Measurements from ENCODE around the gene CCHCR1.
A peak's percentile ranks its signal among the peaks of the same experiment; 100 is the strongest.
"Not testable (repeated sequence)": the region's sequence is repeated elsewhere in the genome, so short reads cannot be mapped to it uniquely, and the experiment has no call there.

The CCHCR1 gene, protein sequence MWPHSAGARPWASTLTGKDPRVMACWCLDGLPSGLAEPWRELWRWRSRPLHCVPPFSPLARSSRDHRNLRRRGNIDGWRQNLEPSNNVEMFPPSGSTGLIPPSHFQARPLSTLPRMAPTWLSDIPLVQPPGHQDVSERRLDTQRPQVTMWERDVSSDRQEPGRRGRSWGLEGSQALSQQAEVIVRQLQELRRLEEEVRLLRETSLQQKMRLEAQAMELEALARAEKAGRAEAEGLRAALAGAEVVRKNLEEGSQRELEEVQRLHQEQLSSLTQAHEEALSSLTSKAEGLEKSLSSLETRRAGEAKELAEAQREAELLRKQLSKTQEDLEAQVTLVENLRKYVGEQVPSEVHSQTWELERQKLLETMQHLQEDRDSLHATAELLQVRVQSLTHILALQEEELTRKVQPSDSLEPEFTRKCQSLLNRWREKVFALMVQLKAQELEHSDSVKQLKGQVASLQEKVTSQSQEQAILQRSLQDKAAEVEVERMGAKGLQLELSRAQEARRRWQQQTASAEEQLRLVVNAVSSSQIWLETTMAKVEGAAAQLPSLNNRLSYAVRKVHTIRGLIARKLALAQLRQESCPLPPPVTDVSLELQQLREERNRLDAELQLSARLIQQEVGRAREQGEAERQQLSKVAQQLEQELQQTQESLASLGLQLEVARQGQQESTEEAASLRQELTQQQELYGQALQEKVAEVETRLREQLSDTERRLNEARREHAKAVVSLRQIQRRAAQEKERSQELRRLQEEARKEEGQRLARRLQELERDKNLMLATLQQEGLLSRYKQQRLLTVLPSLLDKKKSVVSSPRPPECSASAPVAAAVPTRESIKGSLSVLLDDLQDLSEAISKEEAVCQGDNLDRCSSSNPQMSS

DNA sequence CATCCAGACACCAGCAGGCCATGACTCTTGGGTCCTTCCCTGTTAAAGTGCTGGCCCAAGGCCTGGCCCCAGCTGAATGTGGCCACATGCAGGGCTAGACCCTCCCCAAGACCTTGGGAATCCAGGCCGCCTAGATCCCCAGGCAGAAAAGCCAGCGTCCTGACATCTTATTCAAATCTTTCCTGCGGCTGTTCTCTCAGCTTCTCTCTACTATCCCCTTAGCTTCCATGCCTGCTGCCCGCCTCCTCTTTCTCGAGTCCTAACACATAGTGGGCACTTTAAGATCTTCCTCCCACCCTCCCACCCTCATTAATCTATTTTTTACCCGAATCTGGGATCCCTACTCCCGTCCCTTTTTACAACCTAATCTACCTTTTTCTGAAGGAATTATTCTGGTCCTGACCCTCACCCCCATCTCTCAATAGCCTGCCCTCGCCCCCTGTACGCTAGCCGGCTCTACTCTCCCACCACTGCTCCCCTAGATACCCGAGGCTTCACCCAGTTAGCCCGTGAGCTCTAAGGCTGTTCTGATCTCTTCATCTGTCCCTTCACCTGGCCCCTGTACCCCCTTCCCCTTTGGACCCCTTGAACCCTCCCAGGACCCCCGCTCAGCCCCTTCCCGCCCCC, at the start of gene CCHCR1:
CCHCR1 (minus strand) TSS at position 290 of the 627 bp plus-strand sequence; CDS start at position 88, 202 bp downstream.
- peak; percentile 42 for DNase-seq (ENCODE audit: low read depth, low spot score)

DNA sequence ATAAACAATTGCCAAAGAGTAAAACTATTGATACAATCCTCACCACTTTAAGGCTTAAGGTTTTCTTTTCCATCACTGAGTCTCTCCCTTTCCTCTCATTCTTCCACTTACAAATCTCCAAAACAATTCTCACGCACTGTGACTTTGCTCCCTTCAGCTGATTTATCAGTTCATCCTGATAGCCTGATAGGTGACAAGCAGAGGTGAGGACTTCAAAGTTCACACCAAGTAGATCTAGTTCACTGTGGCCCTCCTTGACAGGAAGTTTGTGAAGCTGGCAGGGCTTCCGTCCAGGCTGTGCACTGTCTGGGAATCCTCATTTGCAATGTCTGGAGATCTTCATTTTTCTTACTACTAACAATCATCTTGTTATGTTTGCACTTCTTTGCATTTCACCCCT, 48.0 kb upstream of the CCHCR1 start:
- DNase-seq (ENCODE audit: low read depth, low spot score), result no peak

DNA sequence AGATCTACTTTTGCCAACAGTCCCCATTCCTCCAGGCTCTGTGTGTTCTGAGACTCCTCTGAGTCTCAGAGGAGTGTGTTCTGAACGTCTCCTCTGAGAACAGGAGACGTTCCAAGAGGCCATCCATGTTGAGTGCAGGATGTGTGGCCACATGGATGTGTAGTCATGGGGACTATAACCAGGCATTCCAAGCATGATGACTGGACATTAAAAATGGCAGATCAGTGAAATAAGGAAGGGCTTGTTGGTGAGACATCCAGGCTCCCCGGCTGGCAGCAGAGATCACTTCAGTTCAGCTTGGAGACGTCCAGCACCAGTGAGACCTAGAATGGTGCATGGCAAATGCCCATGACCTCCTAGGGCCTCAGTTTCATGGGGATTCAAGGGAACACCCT, 47.1 kb upstream of the CCHCR1 start:
- no peak for DNase-seq (ENCODE audit: low read depth, low spot score)

DNA sequence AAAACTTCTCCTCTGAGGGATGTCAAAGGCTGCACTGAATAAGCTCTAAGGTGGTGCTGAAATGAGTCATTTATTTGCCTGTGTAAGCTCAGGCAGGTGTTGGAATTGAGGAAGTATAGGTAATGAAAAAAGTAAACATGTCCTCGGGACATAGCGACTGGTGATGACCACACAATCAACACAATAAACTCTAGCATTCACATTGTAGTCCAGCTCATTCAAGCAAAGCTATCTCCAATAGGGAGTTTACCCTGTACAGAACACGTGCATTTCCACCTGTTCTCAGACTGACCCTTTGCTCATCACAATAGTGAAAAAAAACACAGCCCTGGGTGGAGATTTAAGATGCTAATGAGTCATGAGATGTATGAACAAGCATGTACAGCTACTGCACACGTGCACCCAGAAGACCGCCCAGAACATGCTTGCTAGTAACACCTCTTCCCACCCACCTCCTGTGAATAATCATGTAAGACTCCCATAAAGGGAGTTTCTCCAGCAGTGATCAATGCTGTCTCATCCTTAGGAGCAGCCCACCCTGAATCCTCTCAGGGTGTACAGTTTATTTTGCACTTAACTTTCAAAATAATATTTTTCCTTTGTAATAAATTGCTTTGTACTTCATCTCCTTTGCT, 45.9 kb upstream of the CCHCR1 start:
- no peak for DNase-seq (ENCODE audit: low read depth, low spot score)

DNA sequence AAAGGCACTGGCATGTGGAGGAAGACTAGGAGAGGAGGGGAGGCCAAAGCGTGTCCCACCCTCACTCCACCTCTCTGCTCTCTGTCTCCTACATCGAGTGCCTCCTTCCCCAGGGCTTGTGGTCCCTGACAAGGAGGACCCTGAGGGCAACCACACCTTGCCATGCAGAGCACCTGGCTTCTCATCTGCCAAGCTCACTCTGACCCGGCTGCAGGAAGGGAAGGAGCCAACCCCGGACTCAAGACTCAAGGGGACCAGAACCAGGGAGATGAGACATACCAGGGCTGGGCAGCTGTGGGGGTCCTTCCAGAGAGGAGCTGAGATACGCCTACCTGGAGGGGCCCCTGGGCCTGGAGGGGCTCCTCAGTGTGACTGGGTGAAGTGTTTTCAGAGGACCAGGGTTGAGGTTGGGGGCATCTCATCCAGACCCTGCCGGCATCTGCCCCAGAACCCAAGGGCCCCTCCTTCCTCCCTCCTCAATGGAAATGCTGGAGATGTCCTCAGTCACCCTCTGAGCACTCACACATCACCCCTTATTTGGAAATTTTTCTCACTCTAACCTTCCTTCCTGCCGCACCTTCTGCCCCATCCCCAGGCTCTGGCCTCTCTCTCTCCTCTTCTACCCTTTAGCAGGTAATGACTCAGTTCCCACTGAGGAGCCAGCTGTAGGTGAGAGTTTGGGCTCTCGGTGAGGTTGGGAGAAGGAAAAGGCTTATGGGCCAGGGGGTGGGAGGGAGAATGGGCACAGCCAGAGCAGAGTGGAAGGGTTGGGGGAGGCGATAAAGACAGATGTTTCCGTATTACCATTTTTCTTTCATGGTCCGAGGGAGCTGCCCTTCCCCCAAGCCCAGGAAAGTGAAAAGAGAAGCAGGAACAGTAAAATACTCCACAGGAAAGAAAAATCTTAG, 44.9 kb upstream of the CCHCR1 start:
- DNase-seq (ENCODE audit: low read depth, low spot score), result no peak

DNA sequence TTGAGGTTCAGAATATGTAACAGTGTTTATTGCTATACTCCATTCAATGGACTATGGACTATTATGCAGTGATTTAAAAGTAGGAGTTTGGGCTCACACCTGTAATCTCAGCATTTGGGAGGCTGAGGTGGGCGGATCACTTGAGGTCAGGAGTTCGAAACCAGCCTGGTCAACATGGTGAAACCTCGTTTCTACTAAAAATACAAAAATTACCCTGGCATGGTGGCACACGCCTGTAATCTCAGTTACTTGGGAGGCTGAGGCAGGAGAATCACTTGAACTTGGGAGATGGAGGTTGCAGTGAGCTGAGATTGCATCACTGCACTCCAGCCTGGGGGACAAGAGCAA, 41.5 kb upstream of the CCHCR1 start:
- not testable (repeated sequence) for DNase-seq (ENCODE audit: low read depth, low spot score)

DNA sequence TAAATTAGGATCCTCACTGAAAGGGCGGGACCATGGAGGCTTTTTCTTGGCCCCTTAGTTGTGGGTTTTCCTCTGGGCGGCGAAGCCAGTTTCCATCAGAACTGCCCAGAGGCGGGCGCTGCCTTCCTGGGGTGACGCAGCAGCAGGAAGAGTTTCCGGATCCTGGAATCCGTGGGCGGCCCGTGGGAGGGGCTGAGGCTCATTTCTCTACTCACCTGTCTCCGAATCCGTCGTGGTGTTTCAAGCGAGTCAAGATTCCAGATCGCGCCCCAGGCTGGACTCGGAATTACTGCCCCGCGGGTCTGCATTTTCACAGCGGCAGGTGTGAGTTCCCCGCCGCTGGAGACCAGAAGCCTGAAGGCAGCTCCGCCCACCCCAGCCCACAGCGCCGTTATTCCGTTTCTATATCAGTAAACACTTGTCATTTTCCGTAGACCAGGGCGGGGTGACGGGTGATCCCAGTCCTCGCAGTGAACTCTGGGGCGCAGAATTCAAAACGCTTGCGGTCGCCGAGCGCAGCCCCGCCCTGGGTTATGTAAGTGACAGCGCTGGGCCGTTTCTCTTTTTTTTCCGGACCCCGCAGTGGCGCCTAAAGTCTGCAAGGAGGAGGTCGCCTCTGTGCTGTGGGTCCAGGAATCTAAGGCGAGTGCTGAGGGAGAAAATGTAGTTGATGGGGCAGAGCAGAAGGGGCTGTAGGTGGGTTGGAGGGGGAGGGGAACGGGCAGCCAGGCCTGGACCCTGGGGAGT, 40.1 kb upstream of the CCHCR1 start:
- peak; percentile 90 for DNase-seq (ENCODE audit: low read depth, low spot score)

DNA sequence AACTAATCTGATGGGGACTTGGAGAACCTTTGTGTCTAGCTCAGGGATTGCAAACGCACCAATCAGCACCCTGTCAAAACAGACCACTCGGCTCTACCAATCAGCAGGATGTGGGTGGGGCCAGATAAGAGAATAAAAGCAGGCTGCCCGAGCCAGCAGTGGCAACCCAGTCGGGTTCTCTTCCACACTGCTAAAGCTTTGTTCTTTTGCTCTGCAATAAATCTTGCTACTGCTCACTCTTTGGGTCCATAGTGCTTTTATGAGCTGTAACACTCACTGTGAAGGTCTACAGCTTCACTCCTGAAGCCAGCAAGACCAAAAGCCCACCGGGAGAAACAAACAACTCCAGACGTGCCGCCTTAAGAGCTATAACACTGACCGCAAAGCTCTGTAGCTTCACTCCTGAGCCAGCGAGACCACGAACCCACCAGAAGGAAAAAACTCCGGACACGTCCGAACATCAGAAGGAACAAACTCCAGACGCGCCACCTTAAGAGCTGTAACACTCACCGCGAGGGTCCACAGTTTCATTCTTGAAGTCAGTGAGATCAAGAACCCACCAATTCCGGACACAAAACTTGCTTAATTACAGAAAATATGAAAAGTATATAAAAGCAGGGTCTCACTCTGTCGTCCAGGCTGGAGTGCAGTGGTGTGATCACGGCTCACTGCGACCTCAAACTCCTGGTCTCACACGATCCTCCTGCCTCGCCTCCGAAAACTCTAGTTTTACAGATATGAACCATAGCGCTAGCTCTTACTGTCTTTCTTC, 38.8 kb upstream of the CCHCR1 start:
- DNase-seq (ENCODE audit: low read depth, low spot score), result not testable (repeated sequence)

DNA sequence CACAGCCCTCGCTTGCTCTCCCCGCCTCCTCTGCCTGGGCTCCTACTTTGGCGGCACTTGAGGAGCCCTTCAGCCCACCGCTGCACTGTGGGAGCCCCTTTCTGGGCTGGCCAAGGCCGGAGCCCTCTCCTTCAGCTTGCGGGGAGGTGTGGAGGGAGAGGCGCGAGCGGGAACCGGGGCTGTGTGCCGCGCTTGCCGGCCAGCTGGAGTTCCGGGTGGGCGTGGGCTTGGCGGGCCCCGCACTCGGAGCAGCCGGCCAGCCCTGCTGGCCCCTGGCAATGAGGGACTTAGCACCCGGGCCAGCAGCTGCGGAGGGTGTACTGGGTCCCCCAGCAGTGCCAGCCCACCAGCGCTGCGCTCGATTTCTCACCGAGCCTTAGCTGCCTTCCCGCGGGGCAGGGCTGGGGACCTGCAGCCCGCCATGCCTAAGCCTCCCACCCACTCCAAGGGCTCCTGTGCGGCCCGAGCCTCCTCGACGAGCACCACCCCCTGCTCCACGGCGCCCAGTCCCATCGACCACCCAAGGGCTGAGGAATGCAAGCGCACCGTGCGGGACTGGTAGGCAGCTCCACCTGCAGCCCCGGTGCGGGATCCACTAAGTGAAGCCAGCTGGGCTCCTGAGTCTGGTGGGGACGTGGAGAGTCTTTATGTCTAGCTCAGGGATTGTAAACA, 37.8 kb upstream of the CCHCR1 start:
- not testable (repeated sequence) for DNase-seq (ENCODE audit: low read depth, low spot score)

DNA sequence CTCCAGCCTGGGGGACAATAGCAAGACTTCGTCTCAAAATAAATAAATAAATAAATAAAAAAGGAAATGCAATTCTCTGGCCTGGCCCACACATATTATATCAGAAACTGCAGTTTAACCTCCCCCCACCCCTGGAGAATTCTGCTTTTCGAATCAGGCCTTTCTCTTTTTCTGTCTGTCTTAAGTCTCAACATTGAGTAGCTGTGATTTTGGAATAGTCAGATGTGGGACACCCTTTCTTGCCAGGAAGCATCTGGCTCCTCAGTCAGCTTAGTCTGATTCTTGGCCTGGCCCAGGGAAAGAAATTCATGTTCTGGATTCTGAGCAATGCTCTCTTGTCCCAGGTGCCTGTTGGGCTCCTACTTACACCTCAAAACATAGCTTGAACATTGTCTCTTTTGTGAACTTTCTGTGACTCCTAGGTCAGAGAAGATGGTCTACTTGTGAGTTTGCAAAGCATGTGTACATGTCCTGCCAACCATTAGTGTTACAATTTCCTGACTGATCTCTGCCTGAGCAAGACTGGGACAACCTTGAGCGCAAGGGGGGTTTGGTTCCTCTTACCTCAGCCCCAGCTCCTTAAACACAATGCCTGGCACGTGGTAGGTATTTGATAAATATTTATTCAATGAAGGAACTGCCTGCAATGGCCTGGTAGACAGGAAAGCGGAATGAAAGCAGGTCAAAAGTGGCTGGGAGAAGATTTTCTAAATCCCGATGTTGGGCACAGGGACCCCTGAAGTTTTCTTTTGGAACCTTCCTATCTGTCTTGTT, 36.6 kb upstream of the CCHCR1 start:
- DNase-seq (ENCODE audit: low read depth, low spot score), result no peak

DNA sequence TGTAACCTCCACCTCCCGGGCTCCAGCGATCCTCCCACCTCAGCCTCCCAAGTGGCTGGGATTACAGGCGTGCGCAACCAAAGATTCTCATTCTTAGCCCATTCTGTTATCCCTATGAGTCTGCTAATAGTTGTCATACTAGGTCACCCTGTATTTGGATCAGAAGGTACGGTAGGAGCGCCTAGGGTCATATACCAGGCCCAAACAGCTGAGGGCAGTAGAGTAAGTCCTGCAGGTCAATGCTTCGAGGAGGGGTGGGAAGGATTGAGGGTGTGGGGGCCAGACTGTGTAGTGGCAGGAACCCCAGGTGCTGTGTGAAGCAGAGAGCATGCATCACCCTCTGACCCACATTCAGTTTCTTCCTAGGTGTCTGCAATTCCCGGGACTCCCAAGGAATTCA, 35.6 kb upstream of the CCHCR1 start:
- no peak for DNase-seq (ENCODE audit: low read depth, low spot score)

DNA sequence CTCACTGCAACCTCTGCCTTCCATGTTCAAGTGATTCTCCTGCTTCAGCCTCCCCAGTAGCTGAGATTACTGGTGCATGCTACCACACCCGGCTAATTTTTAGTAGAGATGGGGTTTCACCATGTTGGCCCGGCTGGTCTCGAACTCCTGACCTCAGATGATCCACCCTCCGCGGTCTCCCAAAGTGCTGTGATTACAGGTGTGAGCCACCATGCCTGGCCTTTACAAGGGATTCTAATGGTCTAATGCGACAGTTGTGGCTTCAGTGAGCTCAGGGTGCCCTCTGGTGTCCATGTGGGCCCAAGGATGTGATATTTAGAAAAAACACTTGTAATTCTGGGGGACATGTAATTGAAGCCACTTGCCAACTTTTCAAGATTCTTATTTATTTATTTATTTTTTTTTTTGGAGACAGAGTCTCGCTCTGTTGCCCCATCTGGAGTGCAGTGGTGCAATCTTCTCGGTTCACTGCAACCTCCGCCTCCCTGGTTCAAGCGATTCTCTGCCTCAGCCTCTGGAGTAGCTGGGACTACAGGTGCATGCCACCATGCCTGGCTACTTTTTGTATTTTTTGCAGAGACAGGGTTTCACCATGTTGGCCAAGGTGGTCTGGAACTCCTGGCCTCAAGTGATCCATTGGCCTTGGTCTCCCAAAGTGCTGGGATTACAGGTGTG, 35.0 kb upstream of the CCHCR1 start:
- peak; percentile 85 for DNase-seq (ENCODE audit: low read depth, low spot score)

DNA sequence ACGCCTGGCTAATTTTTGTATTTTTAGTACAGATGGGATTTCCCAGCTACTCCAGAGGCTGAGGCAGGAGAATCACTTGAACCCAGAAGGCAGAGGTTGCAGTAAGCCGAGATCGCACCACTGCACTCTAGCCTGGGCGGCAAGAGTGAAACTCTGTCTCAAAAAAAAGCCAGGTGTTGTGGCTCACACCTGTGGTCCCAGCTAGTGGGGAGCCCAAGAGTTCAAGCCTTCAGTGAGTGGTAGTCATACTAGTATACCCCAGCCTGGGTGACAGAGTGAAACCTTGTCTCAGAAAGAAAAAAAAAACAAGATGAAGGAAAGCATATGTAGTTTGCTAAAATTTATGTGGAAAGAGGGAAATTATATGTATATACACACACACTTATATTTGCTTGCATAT, 32.9 kb upstream of the CCHCR1 start:
- DNase-seq (ENCODE audit: low read depth, low spot score), result no peak

DNA sequence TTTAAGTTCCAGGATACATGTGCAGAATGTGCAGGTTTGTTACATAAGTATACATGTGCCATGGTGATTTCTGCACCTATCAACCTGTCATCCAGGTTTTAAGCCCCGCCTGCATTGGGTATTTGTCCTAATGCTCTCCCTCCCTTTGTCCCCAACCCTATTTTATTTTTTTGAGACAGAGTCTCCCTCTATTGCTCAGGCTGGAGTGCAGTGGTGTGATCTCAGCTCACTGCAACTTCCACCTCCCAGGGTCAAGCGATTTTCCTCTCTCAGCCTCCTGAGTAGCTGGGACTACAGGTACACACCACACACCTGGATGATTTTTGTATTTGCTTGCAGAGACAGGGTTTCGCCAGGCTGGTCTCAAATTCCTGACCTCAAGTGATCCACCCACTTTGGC, 31.6 kb upstream of the CCHCR1 start:
- DNase-seq (ENCODE audit: low read depth, low spot score), result not testable (repeated sequence)

DNA sequence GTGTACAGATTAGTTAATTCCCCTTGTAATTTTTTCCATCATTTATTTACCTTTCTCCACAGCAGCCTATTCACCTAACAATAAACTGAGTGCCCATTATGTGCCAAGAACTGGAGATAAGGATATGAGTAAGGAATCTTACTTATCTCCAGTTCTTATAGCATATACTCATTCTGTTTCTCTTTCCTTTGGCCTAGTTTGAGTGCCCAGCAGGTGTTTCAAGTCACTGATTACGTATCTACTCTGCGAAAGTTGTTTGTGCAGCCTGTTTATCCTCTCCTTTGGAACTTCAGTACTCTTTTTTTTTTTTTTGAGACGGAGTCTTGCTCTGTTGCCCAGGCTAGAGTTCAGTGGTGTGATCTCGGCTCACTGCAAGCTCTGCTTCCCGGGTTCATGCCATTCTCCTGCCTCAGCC, 30.2 kb upstream of the CCHCR1 start:
- no peak for DNase-seq (ENCODE audit: low read depth, low spot score)

DNA sequence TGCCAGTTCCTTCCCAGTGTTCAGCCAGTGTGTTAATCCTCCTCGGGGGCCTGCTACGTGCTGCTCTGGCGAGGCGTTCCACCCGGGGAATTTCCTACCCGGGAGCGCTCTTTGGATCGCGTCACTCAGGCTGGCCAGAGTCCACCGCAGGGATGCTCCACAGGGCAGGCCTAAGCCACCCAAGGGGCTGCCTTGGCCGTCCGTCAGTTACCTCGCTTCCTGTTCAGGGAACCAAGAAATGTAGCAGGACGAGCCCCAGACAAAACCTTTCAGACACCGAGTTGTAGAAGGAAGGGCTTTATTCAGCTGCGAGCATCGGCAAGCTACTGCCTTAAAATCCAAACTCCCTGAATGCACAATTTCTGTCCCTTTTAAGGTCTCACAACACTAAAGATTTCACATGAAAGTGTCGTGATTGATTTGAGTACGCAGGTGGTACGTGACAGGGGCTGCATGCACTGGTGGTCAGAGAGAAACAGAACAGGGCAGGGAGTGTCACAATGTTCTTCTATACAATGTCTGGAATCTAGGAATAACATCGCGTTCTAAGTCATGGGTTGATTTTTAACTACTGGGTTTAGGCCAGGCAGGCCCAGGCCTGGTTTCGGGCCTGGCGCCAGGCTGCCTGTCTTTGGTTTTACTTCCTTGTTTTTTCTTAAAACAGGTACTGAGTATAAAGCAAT, 28.6 kb upstream of the CCHCR1 start:
- DNase-seq (ENCODE audit: low read depth, low spot score), result no peak

DNA sequence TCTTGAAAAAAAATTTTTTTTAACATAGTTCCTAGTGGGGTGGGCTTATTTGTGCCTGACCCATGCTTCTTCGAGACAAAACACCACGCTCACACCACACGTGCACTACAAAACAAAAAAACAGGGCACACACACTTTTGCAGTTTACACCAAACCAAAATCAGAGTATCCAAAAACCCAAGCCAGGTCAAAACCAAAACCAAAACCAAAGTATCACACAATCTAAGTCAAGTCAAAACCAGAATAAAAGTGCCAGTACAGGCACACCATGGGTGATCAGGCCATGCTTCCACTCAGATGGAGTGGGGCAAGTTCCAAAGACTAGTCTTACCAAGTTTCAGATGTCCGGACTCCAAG, 28.1 kb upstream of the CCHCR1 start:
- DNase-seq (ENCODE audit: low read depth, low spot score), result not testable (repeated sequence)

Data from ELF-1 (cell line).